GM06990 (cell line): ENCODE measurements around the gene TRAK1.

Experiments
- DNase-seq: peaks from one replicate; pipeline ENCODE4 v3.0.0-alpha.2; 2011; ENCODE audit not compliant: insufficient read length; ENCODE audit errors: extremely low read depth
- H3K27me3 ChIP-seq: replicated peaks from 2 replicates; pipeline ENCODE4 v1.6.0; 2011; ENCODE audit warnings: low read length; ENCODE audit not compliant: control insufficient read depth, insufficient read depth
- H3K36me3 ChIP-seq: 2 replicates; pipeline ENCODE4 v1.5.1; 2011; ENCODE audit warnings: low read length; ENCODE audit not compliant: control insufficient read depth, insufficient read depth
- H3K4me3 ChIP-seq: replicated peaks from 2 replicates; pipeline ENCODE4 v1.5.1; 2011; ENCODE audit warnings: low read depth, mild to moderate bottlenecking, control low read depth, low read length
- TF ChIP-seq, protein P1 (sequence below): IDR thresholded peaks from 2 replicates; pipeline ENCODE4 v1.5.1; 2011; ENCODE audit warnings: low read length, control low read depth, mild to moderate bottlenecking, inconsistent platforms; ENCODE audit not compliant: insufficient read depth, poor library complexity, severe bottlenecking

Gene TRAK1

DNA sequence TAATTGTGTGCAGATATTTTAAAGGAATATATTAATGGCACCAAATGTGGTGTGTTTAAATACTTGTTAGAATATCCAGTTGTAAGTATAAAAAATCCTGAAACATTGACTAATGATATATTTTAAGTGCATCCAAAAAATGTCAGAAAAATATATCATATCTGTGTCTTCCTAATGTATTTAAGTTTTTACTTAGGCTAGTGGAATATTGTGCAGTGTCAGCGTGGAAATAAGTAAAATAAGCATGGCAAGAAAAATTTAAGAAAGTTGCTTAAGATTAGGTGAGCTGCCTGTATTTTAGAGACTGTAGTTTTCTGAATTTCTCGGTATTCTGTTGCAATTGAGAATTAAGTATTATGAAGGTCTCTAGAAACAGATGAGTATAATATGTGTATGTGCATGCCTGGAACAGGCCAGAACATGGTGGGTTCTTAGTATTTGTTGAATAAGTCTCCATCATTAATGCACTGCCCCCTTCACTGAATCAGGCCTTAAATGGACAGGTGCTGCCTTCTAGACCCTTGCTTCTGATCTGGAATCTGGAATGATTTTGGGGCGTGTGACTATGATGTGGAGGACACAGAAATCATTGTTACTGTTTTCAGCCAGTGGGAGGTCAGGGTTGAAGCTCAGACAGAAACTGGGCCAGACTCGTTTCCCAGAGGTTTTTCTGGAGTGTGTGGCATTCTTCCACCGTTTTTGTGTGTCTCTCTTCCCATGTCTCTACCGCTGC is 86.1 kb downstream of the TRAK1 start:
- DNase-seq: no peak
- Histone ChIP-seq H3K4me3 (no peak overlapping the region), H3K36me3 (peaks cover 8% of the 10 kb centered on the region), H3K27me3 (no peaks in the 10 kb centered on the region)
- TF ChIP-seq, protein P1, sequence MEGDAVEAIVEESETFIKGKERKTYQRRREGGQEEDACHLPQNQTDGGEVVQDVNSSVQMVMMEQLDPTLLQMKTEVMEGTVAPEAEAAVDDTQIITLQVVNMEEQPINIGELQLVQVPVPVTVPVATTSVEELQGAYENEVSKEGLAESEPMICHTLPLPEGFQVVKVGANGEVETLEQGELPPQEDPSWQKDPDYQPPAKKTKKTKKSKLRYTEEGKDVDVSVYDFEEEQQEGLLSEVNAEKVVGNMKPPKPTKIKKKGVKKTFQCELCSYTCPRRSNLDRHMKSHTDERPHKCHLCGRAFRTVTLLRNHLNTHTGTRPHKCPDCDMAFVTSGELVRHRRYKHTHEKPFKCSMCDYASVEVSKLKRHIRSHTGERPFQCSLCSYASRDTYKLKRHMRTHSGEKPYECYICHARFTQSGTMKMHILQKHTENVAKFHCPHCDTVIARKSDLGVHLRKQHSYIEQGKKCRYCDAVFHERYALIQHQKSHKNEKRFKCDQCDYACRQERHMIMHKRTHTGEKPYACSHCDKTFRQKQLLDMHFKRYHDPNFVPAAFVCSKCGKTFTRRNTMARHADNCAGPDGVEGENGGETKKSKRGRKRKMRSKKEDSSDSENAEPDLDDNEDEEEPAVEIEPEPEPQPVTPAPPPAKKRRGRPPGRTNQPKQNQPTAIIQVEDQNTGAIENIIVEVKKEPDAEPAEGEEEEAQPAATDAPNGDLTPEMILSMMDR: no peak

DNA sequence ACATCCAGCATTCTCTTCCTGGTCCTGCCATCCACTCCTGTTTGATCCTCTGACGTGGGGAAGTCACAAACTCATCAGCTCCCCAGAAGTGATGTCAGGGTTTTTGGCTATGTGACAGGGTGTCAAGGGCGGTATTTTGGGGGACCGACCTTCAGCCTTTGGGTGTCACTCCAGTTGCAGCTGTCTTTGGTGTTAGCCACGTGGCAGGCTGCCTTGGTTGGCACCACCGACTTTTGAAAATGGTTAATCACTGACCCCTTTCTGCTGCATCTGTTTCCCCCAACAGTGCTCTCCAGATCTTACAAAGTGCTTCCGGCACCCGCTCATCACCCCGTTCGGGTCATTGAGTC is 86.6 kb downstream of the TRAK1 start:
- DNase-seq: no peak
- H3K27me3 ChIP-seq: no peaks in the 10 kb centered on the region
- peaks cover 8% of the 10 kb centered on the region for H3K36me3 ChIP-seq
- TF ChIP-seq, protein P1: no peak
- H3K4me3 ChIP-seq: no peak overlapping the region

DNA sequence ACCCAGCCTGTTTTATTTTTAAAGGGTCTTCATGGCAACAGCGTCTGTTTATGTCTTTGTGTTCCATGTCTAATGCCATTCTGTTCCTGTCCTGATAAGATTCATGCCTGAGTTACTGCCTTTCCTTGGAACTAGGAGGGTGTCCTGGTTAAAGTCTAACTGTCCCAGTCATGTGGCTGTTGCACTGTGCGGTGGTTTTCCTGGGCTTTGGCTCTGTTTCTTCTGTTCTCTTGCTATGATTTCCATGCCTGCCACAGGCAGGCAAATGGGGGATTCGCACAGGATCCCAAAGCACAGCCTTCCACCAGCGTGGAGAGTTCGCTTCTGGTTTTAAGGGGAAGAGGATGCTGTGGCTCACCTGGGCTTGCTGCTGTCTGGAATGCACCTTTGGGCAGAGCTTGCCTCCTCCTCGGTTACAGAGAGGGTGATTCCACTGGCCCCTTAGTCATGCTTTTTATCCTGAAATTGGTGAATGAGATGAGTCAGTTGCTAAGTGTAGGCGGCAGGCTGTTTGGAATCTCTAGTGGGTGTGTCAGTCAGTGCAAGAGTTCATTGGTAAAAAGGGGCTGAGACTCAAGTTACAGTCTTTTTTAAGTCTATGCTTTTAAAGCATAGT is 88.1 kb downstream of the TRAK1 start:
- Histone ChIP-seq H3K36me3 (peaks cover 8% of the 10 kb centered on the region), H3K27me3 (no peaks in the 10 kb centered on the region), H3K4me3 (no peak overlapping the region)
- no peak for DNase-seq
- TF ChIP-seq, protein P1: no peak

DNA sequence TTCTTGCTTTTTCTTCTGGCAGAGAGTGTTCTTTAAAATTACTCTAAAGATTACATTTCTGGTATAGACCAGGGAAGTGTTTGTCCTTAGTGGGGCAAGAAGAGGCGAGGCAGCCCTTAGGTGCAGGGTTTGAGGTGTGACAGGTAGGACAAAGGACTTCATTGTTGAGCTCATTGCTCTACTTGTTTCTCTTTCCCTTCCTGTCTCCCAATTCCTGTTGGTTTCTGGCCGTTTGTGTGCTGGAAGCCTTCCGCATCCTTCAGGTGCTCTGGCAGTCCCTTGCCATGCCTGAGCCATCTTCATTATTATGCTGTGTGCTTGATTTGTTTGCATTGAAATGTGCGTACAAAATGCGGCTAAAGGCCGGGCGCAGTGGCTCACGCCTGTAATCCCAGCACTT is 89.7 kb downstream of the TRAK1 start:
- no peak for DNase-seq
- H3K36me3 ChIP-seq: peaks cover 13% of the 10 kb centered on the region
- H3K4me3 ChIP-seq: no peak overlapping the region
- TF ChIP-seq, protein P1: no peak
- H3K27me3 ChIP-seq: no peaks in the 10 kb centered on the region

DNA sequence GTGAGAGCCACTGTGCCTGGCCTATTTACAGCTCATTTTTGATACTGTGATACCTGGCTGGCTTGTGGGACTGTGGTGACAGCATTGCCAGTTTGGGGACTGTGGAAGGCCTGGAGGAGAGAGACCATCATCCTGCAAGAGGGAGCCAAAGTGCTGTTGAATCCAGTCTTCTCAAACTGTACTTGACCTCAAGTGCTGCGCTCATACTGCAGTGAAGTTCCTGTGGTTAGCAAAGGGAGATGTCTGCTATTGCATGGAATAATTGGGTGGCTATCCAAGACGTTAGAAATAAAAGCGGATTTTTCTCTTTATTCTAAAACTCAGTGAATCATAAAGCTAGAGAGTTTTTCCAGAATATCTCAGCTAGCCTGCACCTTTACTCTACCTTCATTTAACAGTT is 91.4 kb downstream of the TRAK1 start:
- H3K27me3 ChIP-seq: no peaks in the 10 kb centered on the region
- no peak overlapping the region for H3K4me3 ChIP-seq
- H3K36me3 ChIP-seq: peaks cover 13% of the 10 kb centered on the region
- DNase-seq: no peak
- TF ChIP-seq, protein P1: no peak
